Measurements from ENCODE around the gene CES4A. TPM values are rescaled to one million over a fixed set of nuclear protein-coding genes. Genes with fewer than 3 reads are reported as not detected.
"Not testable (repeated sequence)": the region's sequence is repeated elsewhere in the genome, so short reads cannot be mapped to it uniquely, and the experiment has no call there.

Gene CES4A
- total and polyA plus RNA-seq, 2 donors (not counting 1 experiment from before 2014, with no cell fraction given) = 1.3 to 2.1 TPM

DNA sequence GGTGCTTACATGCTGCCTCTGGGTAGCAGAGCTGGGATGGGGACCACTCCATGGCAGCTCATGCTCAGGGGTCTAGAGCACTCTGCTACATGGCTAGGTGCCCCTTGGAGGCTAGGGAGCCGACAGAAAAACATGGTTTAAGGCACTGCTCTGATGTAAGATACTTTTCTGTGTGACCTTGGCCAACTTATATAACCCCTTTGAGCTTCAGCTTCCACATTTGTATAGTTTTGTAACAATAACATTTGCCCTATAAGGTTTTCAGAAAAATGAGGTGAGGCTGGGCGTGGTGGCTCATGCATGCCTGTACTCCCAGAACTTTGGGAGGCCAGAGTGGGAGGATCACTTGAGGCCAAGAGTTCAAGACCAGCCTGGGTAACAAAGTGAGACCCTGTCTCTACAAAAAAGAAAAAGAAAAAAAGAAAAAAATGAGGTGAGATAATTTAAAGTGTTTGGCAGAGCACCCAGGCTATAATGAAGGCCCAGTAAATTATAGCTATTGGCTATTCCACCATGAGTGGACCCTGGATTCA is 3.2 kb downstream of the CES4A start:
- H3K4me2 ChIP-seq (ENCODE audit: extremely low read depth, insufficient read depth, low read length) = no peak overlapping the region
- no peak overlapping the region for H2AFZ ChIP-seq (ENCODE audit: low read length)
- no peak overlapping the region for H3K4me3 ChIP-seq (replicated peaks in 1 of 4; ENCODE audit: control extremely low read depth in 1 of 4, insufficient read depth in 1 of 4, low read depth in 3 of 4, low read length in 4 of 4)
- H3K9ac ChIP-seq (ENCODE audit: insufficient read depth, low read length) = no peak overlapping the region
- no peaks in the 10 kb centered on the region for H3K79me2 ChIP-seq (ENCODE audit: control insufficient read depth, insufficient read depth, low read length)
- H3K4me1 ChIP-seq (ENCODE audit: control insufficient read depth, extremely low read depth, insufficient read depth, low read length) = no peaks in the 10 kb centered on the region
- H3K36me3 ChIP-seq (ENCODE audit: control insufficient read depth, insufficient read depth, low read length) = no peaks in the 10 kb centered on the region
- H4K20me1 ChIP-seq (ENCODE audit: control insufficient read depth, extremely low read depth, insufficient read depth, low read length) = no peaks in the 10 kb centered on the region
- H3K27me3 ChIP-seq (ENCODE audit: control insufficient read depth, insufficient read depth, low read length) = no peaks in the 10 kb centered on the region
- TF ChIP-seq, protein P1, sequence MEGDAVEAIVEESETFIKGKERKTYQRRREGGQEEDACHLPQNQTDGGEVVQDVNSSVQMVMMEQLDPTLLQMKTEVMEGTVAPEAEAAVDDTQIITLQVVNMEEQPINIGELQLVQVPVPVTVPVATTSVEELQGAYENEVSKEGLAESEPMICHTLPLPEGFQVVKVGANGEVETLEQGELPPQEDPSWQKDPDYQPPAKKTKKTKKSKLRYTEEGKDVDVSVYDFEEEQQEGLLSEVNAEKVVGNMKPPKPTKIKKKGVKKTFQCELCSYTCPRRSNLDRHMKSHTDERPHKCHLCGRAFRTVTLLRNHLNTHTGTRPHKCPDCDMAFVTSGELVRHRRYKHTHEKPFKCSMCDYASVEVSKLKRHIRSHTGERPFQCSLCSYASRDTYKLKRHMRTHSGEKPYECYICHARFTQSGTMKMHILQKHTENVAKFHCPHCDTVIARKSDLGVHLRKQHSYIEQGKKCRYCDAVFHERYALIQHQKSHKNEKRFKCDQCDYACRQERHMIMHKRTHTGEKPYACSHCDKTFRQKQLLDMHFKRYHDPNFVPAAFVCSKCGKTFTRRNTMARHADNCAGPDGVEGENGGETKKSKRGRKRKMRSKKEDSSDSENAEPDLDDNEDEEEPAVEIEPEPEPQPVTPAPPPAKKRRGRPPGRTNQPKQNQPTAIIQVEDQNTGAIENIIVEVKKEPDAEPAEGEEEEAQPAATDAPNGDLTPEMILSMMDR (conservative IDR thresholded peaks at IDR 0.05 in 1 of 2, IDR thresholded peaks at IDR 0.05 in 1 of 2; ENCODE audit: low read depth in 1 of 2, low read length in 2 of 2) = no peak
- no peak for TF ChIP-seq EZH2 (IDR thresholded peaks at IDR 0.05; ENCODE audit: low read length, missing control alignments)
- no peaks in the 10 kb centered on the region for H3K9me3 ChIP-seq (ENCODE audit: control insufficient read depth, insufficient read depth, low read depth, low read length)
- no peak for DNase-seq (ENCODE audit: low read depth in 2 of 2)
- no peak overlapping the region for H3K27ac ChIP-seq (ENCODE audit: insufficient read depth, low read length)

DNA sequence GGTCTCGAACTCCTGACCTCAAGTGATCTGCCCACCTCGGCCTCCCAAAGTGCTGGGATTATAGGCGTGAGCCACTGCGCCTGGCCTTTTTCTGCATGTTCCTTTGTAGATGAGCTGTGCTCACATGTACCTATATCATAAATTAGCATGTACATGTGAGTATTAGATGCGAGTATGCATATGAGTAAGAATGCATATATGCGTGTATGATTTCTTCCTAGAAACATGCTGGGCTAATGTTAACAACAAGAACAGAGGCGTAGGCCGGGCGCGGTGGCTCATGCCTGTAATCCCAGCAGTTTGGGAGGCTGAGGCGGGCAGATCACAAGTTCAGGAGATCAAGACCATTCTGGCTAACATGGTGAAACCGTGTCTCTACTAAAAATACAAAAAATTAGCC is 5.2 kb downstream of the CES4A start:
- not testable (repeated sequence) for H3K4me3 ChIP-seq (replicated peaks in 1 of 4; ENCODE audit: control extremely low read depth in 1 of 4, insufficient read depth in 1 of 4, low read depth in 3 of 4, low read length in 4 of 4); H3K4me2 ChIP-seq (ENCODE audit: extremely low read depth, insufficient read depth, low read length); H3K27me3 ChIP-seq (ENCODE audit: control insufficient read depth, insufficient read depth, low read length); H3K79me2 ChIP-seq (ENCODE audit: control insufficient read depth, insufficient read depth, low read length); DNase-seq (ENCODE audit: low read depth in 2 of 2); H3K4me1 ChIP-seq (ENCODE audit: control insufficient read depth, extremely low read depth, insufficient read depth, low read length); H3K27ac ChIP-seq (ENCODE audit: insufficient read depth, low read length); H2AFZ ChIP-seq (ENCODE audit: low read length); H3K36me3 ChIP-seq (ENCODE audit: control insufficient read depth, insufficient read depth, low read length); H3K9ac ChIP-seq (ENCODE audit: insufficient read depth, low read length); H4K20me1 ChIP-seq (ENCODE audit: control insufficient read depth, extremely low read depth, insufficient read depth, low read length); H3K9me3 ChIP-seq (ENCODE audit: control insufficient read depth, insufficient read depth, low read depth, low read length)

DNA sequence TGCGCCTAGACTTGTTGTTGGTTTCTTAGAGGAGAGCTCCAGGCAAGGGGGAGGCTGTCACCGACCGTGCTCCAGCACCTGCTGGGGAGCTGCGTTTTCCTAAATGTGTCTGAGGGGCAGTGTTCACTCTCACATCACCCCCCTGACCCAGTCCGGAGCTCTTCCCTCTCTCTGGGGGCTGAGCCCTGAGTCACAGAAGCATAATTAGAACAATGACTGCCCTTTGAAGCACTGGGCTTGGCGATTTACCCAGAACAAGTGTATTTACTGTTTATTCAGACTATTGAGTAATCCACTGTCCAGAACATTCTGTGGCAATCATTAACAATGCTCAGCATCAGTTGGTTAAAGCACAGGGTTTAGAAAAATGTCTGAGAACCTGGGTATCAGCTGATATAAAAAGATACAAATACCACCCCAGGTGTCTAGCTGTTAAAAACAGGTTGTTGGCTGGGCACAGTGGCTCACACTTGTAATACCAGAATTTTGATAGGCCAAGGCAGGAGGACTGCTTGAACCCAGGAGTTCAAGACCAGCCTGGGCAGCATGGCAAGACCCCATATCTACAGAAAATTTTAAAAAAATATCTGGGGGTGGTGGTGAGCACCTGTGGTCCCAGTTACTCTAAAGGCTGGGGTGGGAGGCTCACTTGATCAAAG is 8.1 kb downstream of the CES4A start:
- peak; percentile 66 to 92 for DNase-seq (ENCODE audit: low read depth in 2 of 2)
- Histone ChIP-seq H3K4me1 (ENCODE audit: control insufficient read depth, extremely low read depth, insufficient read depth, low read length) (peaks cover 3% of the 10 kb centered on the region), H3K9me3 (ENCODE audit: control insufficient read depth, insufficient read depth, low read depth, low read length) (no peaks in the 10 kb centered on the region), H2AFZ (ENCODE audit: low read length) (no peak overlapping the region), H3K4me2 (ENCODE audit: extremely low read depth, insufficient read depth, low read length) (no peak overlapping the region), H4K20me1 (ENCODE audit: control insufficient read depth, extremely low read depth, insufficient read depth, low read length) (no peaks in the 10 kb centered on the region), H3K36me3 (ENCODE audit: control insufficient read depth, insufficient read depth, low read length) (no peaks in the 10 kb centered on the region), H3K27me3 (ENCODE audit: control insufficient read depth, insufficient read depth, low read length) (no peaks in the 10 kb centered on the region), H3K79me2 (ENCODE audit: control insufficient read depth, insufficient read depth, low read length) (no peaks in the 10 kb centered on the region), H3K27ac (ENCODE audit: insufficient read depth, low read length) (no peak overlapping the region), H3K9ac (ENCODE audit: insufficient read depth, low read length) (no peak overlapping the region), H3K4me3 (replicated peaks in 1 of 4; ENCODE audit: control extremely low read depth in 1 of 4, insufficient read depth in 1 of 4, low read depth in 3 of 4, low read length in 4 of 4) (no peak overlapping the region)
- TF ChIP-seq, protein P1 (conservative IDR thresholded peaks at IDR 0.05 in 1 of 2, IDR thresholded peaks at IDR 0.05 in 1 of 2; ENCODE audit: low read depth in 1 of 2, low read length in 2 of 2) = no peak
- no peak for TF ChIP-seq EZH2 (IDR thresholded peaks at IDR 0.05; ENCODE audit: low read length, missing control alignments)

All from fibroblast of lung (primary cell).